Motor neuron (in vitro differentiated cells): ENCODE measurements around the gene SLC23A1. TPM values are rescaled to one million over a fixed set of nuclear protein-coding genes. Genes with fewer than 3 reads are reported as not detected.

ENCODE experiments used
- ATAC-seq, 8 experiments: fragments of 200-7000 bp; cut with Tn5 transposase; replicated peaks in 6 of 8; 2 replicates each; pipeline ENCODE4 v1.8.0; 2021; ENCODE audit warnings: mild to moderate bottlenecking in 8 of 8, moderate library complexity in 8 of 8
- H3K27ac ChIP-seq, 2 donors: fragments of 250-450 bp; sonication (Bioruptor Pico); 2 replicates each; pipeline ENCODE4 v1.9.0; 2021; ENCODE audit warnings: antibody characterized with exemption in 2 of 2, mild to moderate bottlenecking in 2 of 2, moderate library complexity in 1 of 2
- H3K4me1 ChIP-seq, 2 donors: fragments of 250-450 bp; sonication (Bioruptor Pico); replicated peaks in 1 of 2; 2 replicates each; pipeline ENCODE4 v1.6.1; 2021; ENCODE audit warnings: antibody characterized with exemption in 2 of 2, mild to moderate bottlenecking in 2 of 2, moderate library complexity in 1 of 2
- H3K4me3 ChIP-seq, 5 donors: fragments of 250-450 bp; sonication (Bioruptor Pico); 2 replicates each; pipeline ENCODE4 v1.9.0; 2021; ENCODE audit warnings: antibody characterized with exemption in 5 of 5, mild to moderate bottlenecking in 5 of 5, moderate library complexity in 4 of 5
- WGBS, 10 experiments: fragments of 450-650 bp; shearing (Covaris generic); methylation state at CpG; one replicate each; pipeline ENCODE4 v1.0.0; 2022; 5-methylcytosine and 5-hydroxymethylcytosine counted together
- in situ Hi-C, 9 experiments: fragments of 400-800 bp; cut with MboI; loops; one replicate each; pipeline ENCODE4 v1.15.0; 2021; ENCODE audit warnings: low sequenced_read_pairs in 9 of 9, low pct_unique_long_range_greater_than_20kb in 2 of 9; ENCODE audit not compliant: unreplicated experiment in 9 of 9
- total RNA-seq, 8 experiments: library from RNA; unstranded; fragments of 300-600 nt; gene quantifications; 2 replicates each; pipeline versions ENCODE4 v1.2.3 to v1.2.4, GENCODE V29; 2022

SLC23A1 gene
- total RNA-seq, 8 experiments from 2014 or later, result 0.25 to 4.1 (median 1.1) TPM

DNA sequence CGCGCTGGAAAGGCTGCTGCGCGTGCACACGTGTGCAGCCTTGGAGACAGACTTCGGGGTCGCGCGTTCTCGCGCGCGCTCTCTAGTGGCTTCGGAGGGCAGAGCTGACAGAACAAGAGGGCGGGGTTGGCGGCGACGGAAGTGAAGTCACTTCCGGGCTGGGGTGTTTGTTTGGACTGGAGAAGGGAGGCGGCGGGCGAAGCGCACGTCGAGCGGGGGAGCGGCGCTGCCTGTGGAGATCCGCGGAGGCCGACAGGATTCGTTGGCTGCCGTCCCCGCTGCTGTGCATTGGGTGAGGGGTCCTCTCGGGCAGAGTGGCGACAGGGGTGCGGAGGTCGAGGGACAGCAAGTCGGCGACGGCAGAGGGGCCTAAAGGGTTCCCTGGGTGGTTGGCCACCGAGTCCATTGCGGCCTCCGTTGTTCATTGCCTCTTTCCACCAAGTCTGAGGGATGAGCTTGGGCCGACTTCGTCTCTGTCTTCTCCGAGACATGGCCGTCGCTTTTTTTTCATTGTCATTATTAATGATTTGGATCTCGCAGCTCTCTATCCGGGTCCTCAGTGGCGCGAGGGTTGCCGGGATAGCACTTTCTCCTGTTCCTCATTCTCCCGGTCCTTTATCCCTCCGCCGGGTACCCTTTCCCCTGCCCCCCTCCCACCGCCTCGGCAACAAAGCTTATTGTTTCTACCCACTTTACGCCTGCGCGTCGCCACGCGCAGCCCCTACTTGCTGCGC, 41.2 kb downstream of the SLC23A1 start, which contains the start of gene PAIP2:
PAIP2 (plus strand) TSS at position 166 of the 734 bp plus-strand sequence. CDS start 21,931 bp downstream, outside the sequence.
- in situ Hi-C loops, result no loop called here
- 0 to 2% (median 0%) methylated on average over 5 to 34 of the region's 66 CpGs; no CpG with 5 or more reads in 7 of the 10 experiments for WGBS, 10 experiments
- Histone ChIP-seq H3K27ac (peak within 1 kb of the TSS; percentile 99 to 100), H3K4me1 (peaks cover 8 to 16% of the 10 kb centered on the region in 2 donors), H3K4me3 (peak within 1 kb of the TSS; percentile 94 to 99 (median 95))
- peak; percentile 81 to 90 (median 89) for ATAC-seq

DNA sequence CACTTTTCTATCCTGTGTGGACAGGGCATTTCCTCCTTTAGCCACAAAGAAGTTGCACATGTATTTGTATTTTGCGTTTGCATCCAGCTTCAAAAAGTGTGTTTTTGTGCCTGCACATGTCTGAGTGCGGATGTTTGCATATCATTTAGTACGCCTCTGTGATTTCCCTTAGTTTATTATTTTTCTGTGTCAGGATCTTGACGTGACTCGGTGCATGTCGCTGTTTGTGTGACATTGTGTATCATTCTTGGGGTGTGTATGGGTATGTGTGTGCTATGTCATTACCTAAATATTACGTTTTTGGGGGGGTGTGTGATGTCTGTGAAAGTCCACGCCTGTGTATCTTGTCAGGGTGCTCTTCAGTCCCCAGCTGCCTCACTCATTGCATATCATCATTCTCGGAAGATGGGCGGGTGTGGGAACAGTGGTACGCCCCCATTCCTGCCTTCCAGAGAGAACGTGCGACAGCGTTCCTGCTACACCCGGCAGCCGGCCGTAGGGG, 41.9 kb downstream of the SLC23A1 start:
- peak overlapping the region; percentile 94 to 99 (median 95) for H3K4me3 ChIP-seq
- peaks cover 8 to 16% of the 10 kb centered on the region in 2 donors for H3K4me1 ChIP-seq
- in situ Hi-C loops, result no loop called here
- no peak for ATAC-seq
- H3K27ac ChIP-seq, result peak overlapping the region; percentile 8 to 100
- 3 to 67% (median 10%) methylated on average over 1 to 11 of the region's 17 CpGs; no CpG with 5 or more reads in 3 of the 10 experiments for WGBS, 10 experiments

DNA sequence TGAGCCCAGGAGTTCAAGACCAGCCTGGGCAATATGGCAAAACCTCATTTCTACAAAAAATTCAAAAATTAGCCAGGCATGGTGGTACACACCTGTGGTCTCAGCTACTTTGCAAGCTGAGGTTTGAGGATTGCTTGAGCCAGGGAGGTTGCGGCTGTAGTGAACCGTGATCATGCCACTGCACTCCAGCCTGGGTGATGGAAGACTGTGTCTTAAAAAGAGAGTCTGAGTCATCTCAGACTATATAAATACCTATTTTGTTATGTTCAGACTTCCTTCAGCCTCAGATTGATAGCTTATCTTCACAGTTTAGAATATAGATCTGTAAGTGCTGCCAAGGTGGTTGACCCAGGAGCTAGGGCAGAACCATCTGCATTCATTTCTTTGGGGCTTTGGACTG, 43.0 kb downstream of the SLC23A1 start:
- in situ Hi-C loops, result no loop called here
- WGBS, 10 experiments, result 60 to 100% (median 83%) methylated on average over 1 to 2 of the region's 2 CpGs; no CpG with 5 or more reads in 3 of the 10 experiments

DNA sequence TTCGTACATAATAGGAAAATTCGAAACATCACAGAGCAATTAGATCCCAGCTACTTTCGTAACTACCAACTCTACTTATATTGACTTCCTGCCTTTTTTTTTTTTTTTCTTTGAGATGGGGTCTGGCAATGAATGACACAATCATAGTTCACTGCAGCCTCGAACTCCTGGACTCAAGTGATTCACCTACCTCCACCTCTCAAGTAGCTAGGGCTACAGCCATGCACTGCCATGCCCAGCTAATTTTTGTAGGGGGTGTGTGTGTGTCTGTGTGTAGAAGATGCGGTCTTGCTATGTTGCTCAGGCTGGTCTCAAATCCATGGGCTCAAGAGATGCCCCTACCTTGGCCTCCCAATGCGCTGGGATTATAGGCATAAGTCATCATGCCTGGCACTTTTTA, 47.3 kb downstream of the SLC23A1 start:
- 45 to 91% (median 63%) methylated on average over 3 to 5 of the region's 6 CpGs; no CpG with 5 or more reads in 2 of the 10 experiments for WGBS, 10 experiments
- Histone ChIP-seq H3K4me3 (no peak overlapping the region), H3K27ac (no peak overlapping the region), H3K4me1 (no peaks in the 10 kb centered on the region)
- in situ Hi-C loops, result no loop called here
- ATAC-seq, result peak in 3 of 8 experiments; percentile 9 to 30 (median 29)

More for the DNA sequence above, 43.0 kb downstream of the SLC23A1 start:
- Histone ChIP-seq H3K27ac (no peak overlapping the region), H3K4me3 (no peak overlapping the region), H3K4me1 (peaks cover 8 to 16% of the 10 kb centered on the region in 2 donors)
- no peak for ATAC-seq

Other genes starting within 250 kb of the SLC23A1 start
- gene SIL1, start 184.9 kb downstream of the SLC23A1 start, total RNA-seq, result 100 to 1,000 TPM in 2 of 8 experiments, 10 to 100 TPM in 6; 16.4 to 196 (median 54.6) TPM
- gene MATR3, start 89.6 kb downstream of the SLC23A1 start, total RNA-seq, result 100 to 1,000 TPM; 180 to 596 (median 433) TPM
- gene PAIP2, start 41.4 kb downstream of the SLC23A1 start, total RNA-seq, result 100 to 1,000 TPM in 6 of 8 experiments, 10 to 100 TPM in 2; 56.6 to 145 (median 109) TPM
- under 1 TPM; 0.18 to 0.97 (median 0.44) TPM for gene MZB1, start 6.6 kb upstream of the SLC23A1 start, total RNA-seq
- 1 to 10 TPM in 5 of 8 experiments, under 1 TPM in 3; 0.56 to 3.8 (median 1.3) TPM for gene PROB1, start 11.8 kb upstream of the SLC23A1 start, total RNA-seq
- gene SPATA24, start 20.8 kb upstream of the SLC23A1 start, total RNA-seq, result 10 to 100 TPM in 5 of 8 experiments, 1 to 10 TPM in 3; 8.3 to 13.2 (median 10.5) TPM
- gene DNAJC18, start 56.2 kb upstream of the SLC23A1 start, total RNA-seq, result 10 to 100 TPM in 5 of 8 experiments, 1 to 10 TPM in 3; 4.6 to 26.3 (median 20.5) TPM
- 1 to 10 TPM in 1 of 8 experiments, not detected in 7; 2.0 TPM for gene ECSCR, start 79.4 kb upstream of the SLC23A1 start, total RNA-seq
- under 1 TPM in 7 of 8 experiments, not detected in 1; 0.07 to 0.66 (median 0.15) TPM for gene SMIM33, start 87.7 kb upstream of the SLC23A1 start, total RNA-seq
- 10 to 100 TPM in 4 of 8 experiments, under 1 TPM in 4; 0.16 to 30.3 (median 13.0) TPM for gene STING1, start 99.5 kb upstream of the SLC23A1 start, total RNA-seq
- gene UBE2D2, start 178.0 kb upstream of the SLC23A1 start, total RNA-seq, result 100 to 1,000 TPM in 4 of 8 experiments, 10 to 100 TPM in 4; 66.9 to 164 (median 102) TPM